Liver (tissue), 3 donors: Measurements from ENCODE around the gene VLDLR.

Experiments
- ATF3 ChIP-seq: IDR thresholded peaks from 2 replicates; pipeline ENCODE4 v1.6.1; 2016; ENCODE audit warnings: antibody characterized with exemption
- CTCF ChIP-seq: fragments of 150-350 bp; IDR thresholded peaks from 2 replicates; pipeline ENCODE4 v1.5.1; 2017; ENCODE audit warnings: improper control_type of control experiment, low read depth, low read length; ENCODE audit not compliant: missing input control
- EGR1 ChIP-seq, 2 donors: IDR thresholded peaks; 2 replicates each; pipeline ENCODE4 v1.6.1; 2016 to 2018; ENCODE audit warnings: antibody characterized with exemption in 2 of 2, low read depth in 2 of 2
- FOXA1 ChIP-seq: IDR thresholded peaks from 2 replicates; pipeline ENCODE4 v1.6.1; 2016; ENCODE audit warnings: antibody characterized with exemption
- GABPA ChIP-seq, 2 donors: IDR thresholded peaks in 1 of 2; conservative IDR thresholded peaks in 1 of 2; 2 replicates each; pipeline ENCODE4 v1.6.1; 2016; ENCODE audit warnings: antibody characterized with exemption in 2 of 2, mild to moderate bottlenecking in 1 of 2, moderate library complexity in 1 of 2
- HNF4A ChIP-seq, 2 donors: conservative IDR thresholded peaks; 2 replicates each; pipeline ENCODE4 v1.6.1; 2016; ENCODE audit warnings: antibody characterized with exemption in 2 of 2, mild to moderate bottlenecking in 2 of 2
- JUND ChIP-seq, 2 donors: IDR thresholded peaks; 2 replicates each; pipeline ENCODE4 v1.6.1; 2016; ENCODE audit warnings: antibody characterized with exemption in 2 of 2
- MAX ChIP-seq: IDR thresholded peaks from 2 replicates; pipeline ENCODE4 v1.6.1; 2016; ENCODE audit warnings: antibody characterized with exemption
- RAD21 ChIP-seq, 2 donors: IDR thresholded peaks; 2 replicates each; pipeline ENCODE4 v1.6.1; 2016; ENCODE audit warnings: antibody characterized with exemption in 2 of 2, mild to moderate bottlenecking in 2 of 2
- RXRA ChIP-seq, 2 donors: IDR thresholded peaks; 2 replicates each; pipeline ENCODE4 v1.6.1; 2017 to 2018; ENCODE audit warnings: antibody characterized with exemption in 2 of 2, mild to moderate bottlenecking in 1 of 2
- SP1 ChIP-seq: IDR thresholded peaks from 2 replicates; pipeline ENCODE4 v1.6.1; 2018; ENCODE audit warnings: antibody characterized with exemption, mild to moderate bottlenecking
- donor health status: healthy.
- donor health status: healthy.

GRCh38 chr9:2662496-2662895, 40.9 kb downstream of the VLDLR start:
- peak; percentile 11 for TF ChIP-seq CTCF
- no peak for TF ChIP-seq HNF4A (conservative IDR thresholded peaks at IDR 0.05)
- TF ChIP-seq RXRA (IDR thresholded peaks at IDR 0.05), result no peak
- no peak for TF ChIP-seq GABPA (IDR thresholded peaks at IDR 0.05 in 1 of 2, conservative IDR thresholded peaks at IDR 0.05 in 1 of 2)
- TF ChIP-seq ATF3, result no peak
- no peak for TF ChIP-seq EGR1 (IDR thresholded peaks at IDR 0.05; ENCODE audit: low read depth in 2 of 2)
- no peak for TF ChIP-seq SP1
- TF ChIP-seq JUND (IDR thresholded peaks at IDR 0.05), result no peak
- TF ChIP-seq FOXA1, result no peak
- peak; percentile 52 to 54 for TF ChIP-seq RAD21 (IDR thresholded peaks at IDR 0.05)
- TF ChIP-seq MAX, result no peak
